Mucosa of gallbladder (tissue), 1 donor: ENCODE data around the gene DLX4. TPM values are rescaled to one million over a fixed set of nuclear protein-coding genes. Genes with fewer than 3 reads are reported as not detected.

Source experiments
- DNase-seq: peaks from one replicate; pipeline ENCODE4 v3.0.0-alpha.2; 2020; ENCODE audit warnings: low spot score
- total RNA-seq: library from RNA; stranded (reverse); gene quantifications from one replicate; pipeline ENCODE4 v1.2.1, GENCODE V29; 2021
- donor health status: DM: no; HTN: no; CAD: no.

Gene DLX4
- total RNA-seq, result not detected

- no peak for DNase-seq
Observed at GRCh38 chr17:49969134-49969759, at the start of gene DLX4. Gene DLX4 (plus strand): TSS chr17:49969190. CDS start chr17:49969469, 279 bp downstream.

- DNase-seq, result no peak
Observed at GRCh38 chr17:49920030-49920769, 48.8 kb upstream of the DLX4 start.

GRCh38 chr17:49922095-49922494 is 46.9 kb upstream of the DLX4 start:
- DNase-seq, result no peak

GRCh38 chr17:49924116-49924515 is 44.9 kb upstream of the DLX4 start:
- no peak for DNase-seq

- DNase-seq, result no peak
Observed at GRCh38 chr17:49924589-49924988, 44.4 kb upstream of the DLX4 start.

GRCh38 chr17:49925921-49926320 is 43.1 kb upstream of the DLX4 start:
- DNase-seq, result no peak

- no peak for DNase-seq
Observed at GRCh38 chr17:49926886-49927285, 42.1 kb upstream of the DLX4 start.

- no peak for DNase-seq
Observed at GRCh38 chr17:49928126-49928800, 40.7 kb upstream of the DLX4 start.

- DNase-seq, result no peak
Observed at GRCh38 chr17:49928837-49929475, 40.0 kb upstream of the DLX4 start.

- no peak for DNase-seq
Observed at GRCh38 chr17:49930880-49931279, 38.1 kb upstream of the DLX4 start.

- no peak for DNase-seq
Observed at GRCh38 chr17:49931416-49932137, 37.4 kb upstream of the DLX4 start.

GRCh38 chr17:49932138-49932723 is 36.8 kb upstream of the DLX4 start:
- DNase-seq, result no peak

GRCh38 chr17:49932901-49933300 is 36.1 kb upstream of the DLX4 start:
- no peak for DNase-seq

- DNase-seq, result no peak
Observed at GRCh38 chr17:49935526-49936210, 33.3 kb upstream of the DLX4 start.

- no peak for DNase-seq
Observed at GRCh38 chr17:49936386-49936785, 32.6 kb upstream of the DLX4 start.

GRCh38 chr17:49939318-49939717 is 29.7 kb upstream of the DLX4 start:
- no peak for DNase-seq

GRCh38 chr17:49941427-49941826 is 27.6 kb upstream of the DLX4 start:
- DNase-seq, result no peak

GRCh38 chr17:49942947-49943346 is 26.0 kb upstream of the DLX4 start:
- no peak for DNase-seq

GRCh38 chr17:49944273-49944870 is 24.6 kb upstream of the DLX4 start:
- DNase-seq, result no peak

GRCh38 chr17:49946208-49946607 is 22.8 kb upstream of the DLX4 start:
- no peak for DNase-seq
